ENCODE measurements around the gene DKK3.

GRCh38 chr11:12056119-12056518 lies 47.7 kb upstream of the DKK3 start:
- TF ChIP-seq POLR2AphosphoS5 (IDR thresholded peaks at IDR 0.05; ENCODE audit: borderline replicate concordance, low read depth, low read length) (no peak), EZH2 (IDR thresholded peaks at IDR 0.05) (no peak)

Data from SK-N-MC (cell line).